Measurements from ENCODE around the gene FEM1A. TPM values are rescaled to one million over a fixed set of nuclear protein-coding genes. Genes with fewer than 3 reads are reported as not detected.

The FEM1A gene
- total RNA-seq, 1 donor from 2014 or later, result 17.3 TPM

DNA sequence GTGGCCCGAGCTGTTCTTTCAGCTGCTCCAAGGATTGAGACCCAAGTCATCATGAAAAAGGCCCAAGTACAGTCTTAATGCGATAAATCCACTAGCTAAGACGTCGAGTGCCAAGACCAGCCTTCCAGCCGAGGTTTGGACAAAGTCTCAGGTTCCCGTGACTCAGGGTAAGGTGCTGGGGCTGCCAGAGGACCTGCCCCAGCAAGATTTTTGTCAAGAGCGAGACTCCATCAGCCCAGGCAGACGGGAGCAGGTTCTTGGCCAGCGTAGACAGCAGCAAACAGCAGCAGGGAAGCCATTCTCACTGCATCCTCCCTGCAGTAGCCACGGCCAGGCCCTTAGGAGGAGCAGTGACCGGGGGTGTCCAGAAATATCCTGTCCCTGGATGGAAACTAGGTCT, 3.4 kb downstream of the FEM1A start:
- H3K4me1 Mint-ChIP-seq, result peaks cover 21% of the 10 kb centered on the region
- peaks cover 2% of the 10 kb centered on the region for H3K9me3 Mint-ChIP-seq
- no peak overlapping the region for H3K27ac Mint-ChIP-seq (ENCODE audit: unreplicated experiment)
- DNase-seq (ENCODE audit: low read depth, low spot score), result no peak
- peak overlapping the region; percentile 31 for H3K4me3 Mint-ChIP-seq
- TF ChIP-seq CTCF (conservative IDR thresholded peaks at IDR 0.05), result no peak
- H3K27me3 Mint-ChIP-seq (ENCODE audit: low read depth), result no peaks in the 10 kb centered on the region
- H3K36me3 Mint-ChIP-seq (ENCODE audit: low read depth), result peaks cover 11% of the 10 kb centered on the region

- H3K4me1 Mint-ChIP-seq, result peaks cover 21% of the 10 kb centered on the region
- peak overlapping the region; percentile 78 for H3K4me3 Mint-ChIP-seq
- H3K9me3 Mint-ChIP-seq, result peaks cover 2% of the 10 kb centered on the region
- no peaks in the 10 kb centered on the region for H3K27me3 Mint-ChIP-seq (ENCODE audit: low read depth)
- H3K27ac Mint-ChIP-seq (ENCODE audit: unreplicated experiment), result no peak overlapping the region
- peaks cover 11% of the 10 kb centered on the region for H3K36me3 Mint-ChIP-seq (ENCODE audit: low read depth)
- no peak for DNase-seq (ENCODE audit: low read depth, low spot score)
- TF ChIP-seq CTCF (conservative IDR thresholded peaks at IDR 0.05), result no peak
These were observed 3.9 kb downstream of the FEM1A start for GRCh38 chr19:4795400-4795799.

- peaks cover 2% of the 10 kb centered on the region for H3K9me3 Mint-ChIP-seq
- peaks cover 6% of the 10 kb centered on the region for H3K4me1 Mint-ChIP-seq
- H3K27me3 Mint-ChIP-seq (ENCODE audit: low read depth), result no peaks in the 10 kb centered on the region
- H3K36me3 Mint-ChIP-seq (ENCODE audit: low read depth), result peaks cover 11% of the 10 kb centered on the region
- H3K27ac Mint-ChIP-seq (ENCODE audit: unreplicated experiment), result no peak overlapping the region
- TF ChIP-seq CTCF (conservative IDR thresholded peaks at IDR 0.05), result no peak
- no peak for DNase-seq (ENCODE audit: low read depth, low spot score)
- H3K4me3 Mint-ChIP-seq, result no peak overlapping the region
These were observed 9.1 kb downstream of the FEM1A start for GRCh38 chr19:4800591-4801081.

- Mint-ChIP-seq H3K27ac (ENCODE audit: unreplicated experiment) (no peak overlapping the region), H3K4me3 (no peak overlapping the region), H3K4me1 (peaks cover 6% of the 10 kb centered on the region), H3K36me3 (ENCODE audit: low read depth) (peaks cover 11% of the 10 kb centered on the region), H3K27me3 (ENCODE audit: low read depth) (no peaks in the 10 kb centered on the region), H3K9me3 (peaks cover 2% of the 10 kb centered on the region)
- DNase-seq (ENCODE audit: low read depth, low spot score), result no peak
- TF ChIP-seq CTCF (conservative IDR thresholded peaks at IDR 0.05), result no peak
These were observed 9.6 kb downstream of the FEM1A start for GRCh38 chr19:4801085-4801619.

DNA sequence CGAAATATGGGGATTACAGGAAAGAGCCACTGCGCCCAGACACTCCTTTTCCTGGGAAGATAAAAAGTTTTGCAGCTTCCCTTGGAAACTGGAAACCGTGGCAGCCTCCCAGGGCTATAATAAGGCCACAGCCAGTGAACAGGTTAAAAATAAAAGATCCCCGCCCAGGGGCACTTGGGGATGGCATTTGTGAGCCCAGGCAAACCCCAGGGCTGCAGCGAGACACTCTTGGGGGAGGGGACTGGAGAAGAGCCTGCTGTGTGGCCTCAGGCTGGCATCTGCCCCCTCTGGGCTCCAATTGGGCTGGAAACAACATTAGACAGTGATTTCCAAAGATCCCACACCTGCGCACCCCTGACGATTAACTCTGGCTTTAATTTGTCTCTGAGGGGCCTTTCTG, 11.2 kb downstream of the FEM1A start:
- H3K4me3 Mint-ChIP-seq, result no peak overlapping the region
- H3K27ac Mint-ChIP-seq (ENCODE audit: unreplicated experiment), result no peak overlapping the region

More for the DNA sequence above, 11.2 kb downstream of the FEM1A start:
- H3K4me1 Mint-ChIP-seq, result no peaks in the 10 kb centered on the region
- TF ChIP-seq CTCF (conservative IDR thresholded peaks at IDR 0.05), result no peak
- peaks cover 2% of the 10 kb centered on the region for H3K9me3 Mint-ChIP-seq
- peaks cover 5% of the 10 kb centered on the region for H3K36me3 Mint-ChIP-seq (ENCODE audit: low read depth)
- no peaks in the 10 kb centered on the region for H3K27me3 Mint-ChIP-seq (ENCODE audit: low read depth)
- no peak for DNase-seq (ENCODE audit: low read depth, low spot score)
